ENCODE data around the gene LENG9. TPM values are rescaled to one million over a fixed set of nuclear protein-coding genes. Genes with fewer than 3 reads are reported as not detected.

Gene LENG9
- total and polyA plus RNA-seq, 2 experiments from 2014 or later: 0.59 to 7.9 TPM

- no peak overlapping the region for H3K4me3 ChIP-seq
- H3K79me2 ChIP-seq: peaks cover 7% of the 10 kb centered on the region
- H3K27ac ChIP-seq: no peak overlapping the region
- H3K9me2 ChIP-seq (replicated peaks; ENCODE audit: insufficient read depth): no peaks in the 10 kb centered on the region
- H3K4me2 ChIP-seq: no peak overlapping the region
- H4K20me1 ChIP-seq (ENCODE audit: insufficient read depth, poor library complexity, severe bottlenecking): peaks cover 19% of the 10 kb centered on the region
- H2AFZ ChIP-seq: no peak overlapping the region
- WGBS (ENCODE audit: low lambda C conversion rate, missing lambda C conversion rate): 83% methylated on average over 13 of the region's 16 CpGs
- H3K9me3 ChIP-seq (ENCODE audit: low read depth): no peaks in the 10 kb centered on the region
- H3K36me3 ChIP-seq (replicated peaks; ENCODE audit: insufficient read depth, low read depth): no peaks in the 10 kb centered on the region
- H3K27me3 ChIP-seq: no peaks in the 10 kb centered on the region
- no peak for DNase-seq (ENCODE audit: low spot score)
- peaks cover 10% of the 10 kb centered on the region for H3K4me1 ChIP-seq (ENCODE audit: insufficient read depth)
- TF ChIP-seq EZH2 (IDR thresholded peaks at IDR 0.05; ENCODE audit: borderline replicate concordance) (no peak), EZH2phosphoT487 (IDR thresholded peaks at IDR 0.05; ENCODE audit: low read depth, severe bottlenecking, unreplicated experiment) (no peak), CTCF (IDR thresholded peaks at IDR 0.05; ENCODE audit: poor library complexity) (no peak)
These were observed 28.0 kb downstream of the LENG9 start for GRCh38 chr19:54435551-54436016.

GRCh38 chr19:54434873-54435214 is 28.7 kb downstream of the LENG9 start:
- no peak overlapping the region for H2AFZ ChIP-seq
- no peak overlapping the region for H3K4me2 ChIP-seq
- no peaks in the 10 kb centered on the region for H3K9me2 ChIP-seq (replicated peaks; ENCODE audit: insufficient read depth)
- peaks cover 11% of the 10 kb centered on the region for H3K4me1 ChIP-seq (ENCODE audit: insufficient read depth)
- peaks cover 3% of the 10 kb centered on the region for H3K27me3 ChIP-seq
- H3K27ac ChIP-seq: no peak overlapping the region
- no peak for DNase-seq (ENCODE audit: low spot score)
- H4K20me1 ChIP-seq (ENCODE audit: insufficient read depth, poor library complexity, severe bottlenecking): peaks cover 19% of the 10 kb centered on the region
- TF ChIP-seq CTCF (IDR thresholded peaks at IDR 0.05; ENCODE audit: poor library complexity) (no peak), EZH2phosphoT487 (IDR thresholded peaks at IDR 0.05; ENCODE audit: low read depth, severe bottlenecking, unreplicated experiment) (no peak), EZH2 (IDR thresholded peaks at IDR 0.05; ENCODE audit: borderline replicate concordance) (no peak)
- H3K36me3 ChIP-seq (replicated peaks; ENCODE audit: insufficient read depth, low read depth): no peaks in the 10 kb centered on the region
- peaks cover 2% of the 10 kb centered on the region for H3K79me2 ChIP-seq
- H3K4me3 ChIP-seq: no peak overlapping the region
- H3K9me3 ChIP-seq (ENCODE audit: low read depth): no peaks in the 10 kb centered on the region
- 87% methylated on average over 11 of the region's 11 CpGs for WGBS (ENCODE audit: low lambda C conversion rate, missing lambda C conversion rate)

- Histone ChIP-seq H4K20me1 (ENCODE audit: insufficient read depth, poor library complexity, severe bottlenecking) (peaks cover 19% of the 10 kb centered on the region), H3K9me2 (replicated peaks; ENCODE audit: insufficient read depth) (no peaks in the 10 kb centered on the region), H3K4me2 (no peak overlapping the region), H3K4me3 (no peak overlapping the region), H3K27me3 (peaks cover 8% of the 10 kb centered on the region), H3K36me3 (replicated peaks; ENCODE audit: insufficient read depth, low read depth) (no peaks in the 10 kb centered on the region), H3K9me3 (ENCODE audit: low read depth) (no peaks in the 10 kb centered on the region), H3K4me1 (ENCODE audit: insufficient read depth) (peaks cover 11% of the 10 kb centered on the region), H3K27ac (no peak overlapping the region), H2AFZ (no peak overlapping the region), H3K79me2 (peaks cover 2% of the 10 kb centered on the region)
- 89% methylated on average over 23 of the region's 23 CpGs for WGBS (ENCODE audit: low lambda C conversion rate, missing lambda C conversion rate)
- no peak for DNase-seq (ENCODE audit: low spot score)
- TF ChIP-seq CTCF (IDR thresholded peaks at IDR 0.05; ENCODE audit: poor library complexity) (no peak), EZH2phosphoT487 (IDR thresholded peaks at IDR 0.05; ENCODE audit: low read depth, severe bottlenecking, unreplicated experiment) (no peak), EZH2 (IDR thresholded peaks at IDR 0.05; ENCODE audit: borderline replicate concordance) (no peak)
These were observed 29.3 kb downstream of the LENG9 start for GRCh38 chr19:54434112-54434872.

All from hepatocyte (in vitro differentiated cells).